ENCODE data around the gene CCDC91.

GRCh38 chr12:28306535-28306934 is 116.3 kb downstream of the CCDC91 start:
- TF ChIP-seq CTCF (conservative IDR thresholded peaks at IDR 0.05; ENCODE audit: low read depth, low read length) (no peak), EZH2 (IDR thresholded peaks at IDR 0.05; ENCODE audit: borderline replicate concordance, low read depth, low read length, poor library complexity, severe bottlenecking) (no peak)

Measured in A673 (cell line).